ENCODE measurements around the gene BDKRB1. TPM values are rescaled to one million over a fixed set of nuclear protein-coding genes. Genes with fewer than 3 reads are reported as not detected.

BDKRB1 gene
- total RNA-seq, 1 experiment from 2014 or later, result not detected

- intact Hi-C loops (cut with micrococcal nuclease; ENCODE audit: unreplicated experiment) (no loop called here), in situ Hi-C loops (cut with HindIII; ENCODE audit: low pct_unique_long_range_greater_than_20kb, low sequenced_read_pairs) (no loop called here)
- H3K9me3 ChIP-seq (ENCODE audit: control insufficient read depth, insufficient read depth, low read depth, low read length), result peaks cover 4% of the 10 kb centered on the region; the same call in 1 of the 2 replicates
- H3K27me3 ChIP-seq (ENCODE audit: control insufficient read depth, insufficient read depth, low read length), result peaks cover 8% of the 10 kb centered on the region
- H3K4me1 ChIP-seq (ENCODE audit: control insufficient read depth, insufficient read depth, low read length), result no peaks in the 10 kb centered on the region
- TF ChIP-seq POLR2AphosphoS5 (IDR thresholded peaks at IDR 0.05; ENCODE audit: low read depth, low read length) (no peak), SIN3A (IDR thresholded peaks at IDR 0.05; ENCODE audit: borderline replicate concordance, insufficient read depth, low read depth, low read length) (no peak), TCF7L2 (IDR thresholded peaks at IDR 0.05; ENCODE audit: low read depth, low read length) (no peak)
- TF ChIP-seq, protein P1, sequence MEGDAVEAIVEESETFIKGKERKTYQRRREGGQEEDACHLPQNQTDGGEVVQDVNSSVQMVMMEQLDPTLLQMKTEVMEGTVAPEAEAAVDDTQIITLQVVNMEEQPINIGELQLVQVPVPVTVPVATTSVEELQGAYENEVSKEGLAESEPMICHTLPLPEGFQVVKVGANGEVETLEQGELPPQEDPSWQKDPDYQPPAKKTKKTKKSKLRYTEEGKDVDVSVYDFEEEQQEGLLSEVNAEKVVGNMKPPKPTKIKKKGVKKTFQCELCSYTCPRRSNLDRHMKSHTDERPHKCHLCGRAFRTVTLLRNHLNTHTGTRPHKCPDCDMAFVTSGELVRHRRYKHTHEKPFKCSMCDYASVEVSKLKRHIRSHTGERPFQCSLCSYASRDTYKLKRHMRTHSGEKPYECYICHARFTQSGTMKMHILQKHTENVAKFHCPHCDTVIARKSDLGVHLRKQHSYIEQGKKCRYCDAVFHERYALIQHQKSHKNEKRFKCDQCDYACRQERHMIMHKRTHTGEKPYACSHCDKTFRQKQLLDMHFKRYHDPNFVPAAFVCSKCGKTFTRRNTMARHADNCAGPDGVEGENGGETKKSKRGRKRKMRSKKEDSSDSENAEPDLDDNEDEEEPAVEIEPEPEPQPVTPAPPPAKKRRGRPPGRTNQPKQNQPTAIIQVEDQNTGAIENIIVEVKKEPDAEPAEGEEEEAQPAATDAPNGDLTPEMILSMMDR (IDR thresholded peaks at IDR 0.05), result no peak
- TF ChIP-seq, protein P2, sequence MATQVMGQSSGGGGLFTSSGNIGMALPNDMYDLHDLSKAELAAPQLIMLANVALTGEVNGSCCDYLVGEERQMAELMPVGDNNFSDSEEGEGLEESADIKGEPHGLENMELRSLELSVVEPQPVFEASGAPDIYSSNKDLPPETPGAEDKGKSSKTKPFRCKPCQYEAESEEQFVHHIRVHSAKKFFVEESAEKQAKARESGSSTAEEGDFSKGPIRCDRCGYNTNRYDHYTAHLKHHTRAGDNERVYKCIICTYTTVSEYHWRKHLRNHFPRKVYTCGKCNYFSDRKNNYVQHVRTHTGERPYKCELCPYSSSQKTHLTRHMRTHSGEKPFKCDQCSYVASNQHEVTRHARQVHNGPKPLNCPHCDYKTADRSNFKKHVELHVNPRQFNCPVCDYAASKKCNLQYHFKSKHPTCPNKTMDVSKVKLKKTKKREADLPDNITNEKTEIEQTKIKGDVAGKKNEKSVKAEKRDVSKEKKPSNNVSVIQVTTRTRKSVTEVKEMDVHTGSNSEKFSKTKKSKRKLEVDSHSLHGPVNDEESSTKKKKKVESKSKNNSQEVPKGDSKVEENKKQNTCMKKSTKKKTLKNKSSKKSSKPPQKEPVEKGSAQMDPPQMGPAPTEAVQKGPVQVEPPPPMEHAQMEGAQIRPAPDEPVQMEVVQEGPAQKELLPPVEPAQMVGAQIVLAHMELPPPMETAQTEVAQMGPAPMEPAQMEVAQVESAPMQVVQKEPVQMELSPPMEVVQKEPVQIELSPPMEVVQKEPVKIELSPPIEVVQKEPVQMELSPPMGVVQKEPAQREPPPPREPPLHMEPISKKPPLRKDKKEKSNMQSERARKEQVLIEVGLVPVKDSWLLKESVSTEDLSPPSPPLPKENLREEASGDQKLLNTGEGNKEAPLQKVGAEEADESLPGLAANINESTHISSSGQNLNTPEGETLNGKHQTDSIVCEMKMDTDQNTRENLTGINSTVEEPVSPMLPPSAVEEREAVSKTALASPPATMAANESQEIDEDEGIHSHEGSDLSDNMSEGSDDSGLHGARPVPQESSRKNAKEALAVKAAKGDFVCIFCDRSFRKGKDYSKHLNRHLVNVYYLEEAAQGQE (IDR thresholded peaks at IDR 0.05; ENCODE audit: insufficient read depth in 1 of 2, low read depth in 2 of 2, low read length in 1 of 2), result no peak
- POLR2A ChIA-PET, result no interaction called here
- no peaks in the 10 kb centered on the region for H3K36me3 ChIP-seq (ENCODE audit: control insufficient read depth, insufficient read depth, low read length)
- CTCF ChIA-PET, result no interaction called here
- no peak for DNase-seq (ENCODE audit: low read depth, low spot score)
- no peak overlapping the region for H3K27ac ChIP-seq (ENCODE audit: low read length)
- H3K4me3 ChIP-seq (ENCODE audit: low read depth in 2 of 2, low read length in 2 of 2), result no peak overlapping the region
- no peak for ATAC-seq
- no TSS peak for BruUV-seq (replicated peaks)
Observed at GRCh38 chr14:96254687-96255086, 1.3 kb upstream of the BDKRB1 start.

GRCh38 chr14:96256407-96256806 is 397 bp downstream of the BDKRB1 start:
- BruUV-seq (replicated peaks), result no TSS peak
- in situ Hi-C loops (cut with HindIII; ENCODE audit: low pct_unique_long_range_greater_than_20kb, low sequenced_read_pairs), result no loop called here
- Histone ChIP-seq H3K9me3 (ENCODE audit: control insufficient read depth, insufficient read depth, low read depth, low read length) (peaks cover 4% of the 10 kb centered on the region; the same call in 1 of the 2 replicates), H3K4me3 (ENCODE audit: low read depth in 2 of 2, low read length in 2 of 2) (no peak overlapping the region), H3K36me3 (ENCODE audit: control insufficient read depth, insufficient read depth, low read length) (no peaks in the 10 kb centered on the region), H3K4me1 (ENCODE audit: control insufficient read depth, insufficient read depth, low read length) (no peaks in the 10 kb centered on the region), H3K27ac (ENCODE audit: low read length) (no peak overlapping the region), H3K27me3 (ENCODE audit: control insufficient read depth, insufficient read depth, low read length) (peaks cover 8% of the 10 kb centered on the region)
- CTCF ChIA-PET, result no interaction called here
- POLR2A ChIA-PET, result no interaction called here
- no peak for DNase-seq (ENCODE audit: low read depth, low spot score)
- intact Hi-C loops (cut with micrococcal nuclease; ENCODE audit: unreplicated experiment), result no loop called here
- ATAC-seq, result no peak
- TF ChIP-seq TCF7L2 (IDR thresholded peaks at IDR 0.05; ENCODE audit: low read depth, low read length) (no peak), POLR2AphosphoS5 (IDR thresholded peaks at IDR 0.05; ENCODE audit: low read depth, low read length) (no peak)
- TF ChIP-seq, protein P1 (IDR thresholded peaks at IDR 0.05), result no peak
- TF ChIP-seq, protein P2 (IDR thresholded peaks at IDR 0.05; ENCODE audit: insufficient read depth in 1 of 2, low read depth in 2 of 2, low read length in 1 of 2), result no peak
